LNCaP clone FGC (cell line): ENCODE measurements around the gene SEC14L6.

Source experiments
- DNase-seq: peaks from one replicate; pipeline ENCODE4 v3.0.0-alpha.2; 2011; ENCODE audit warnings: low read depth
- H3K4me3 ChIP-seq: 2 replicates; pipeline ENCODE4 v1.5.1; 2011; ENCODE audit warnings: mild to moderate bottlenecking, low read depth, low read length, control low read depth
- TF ChIP-seq, protein P1 (sequence below): IDR thresholded peaks from 2 replicates; pipeline ENCODE4 v1.5.1; 2012; ENCODE audit warnings: mild to moderate bottlenecking; ENCODE audit not compliant: control insufficient read depth, insufficient read depth; ENCODE audit errors: extremely low read depth

The SEC14L6 gene

DNA sequence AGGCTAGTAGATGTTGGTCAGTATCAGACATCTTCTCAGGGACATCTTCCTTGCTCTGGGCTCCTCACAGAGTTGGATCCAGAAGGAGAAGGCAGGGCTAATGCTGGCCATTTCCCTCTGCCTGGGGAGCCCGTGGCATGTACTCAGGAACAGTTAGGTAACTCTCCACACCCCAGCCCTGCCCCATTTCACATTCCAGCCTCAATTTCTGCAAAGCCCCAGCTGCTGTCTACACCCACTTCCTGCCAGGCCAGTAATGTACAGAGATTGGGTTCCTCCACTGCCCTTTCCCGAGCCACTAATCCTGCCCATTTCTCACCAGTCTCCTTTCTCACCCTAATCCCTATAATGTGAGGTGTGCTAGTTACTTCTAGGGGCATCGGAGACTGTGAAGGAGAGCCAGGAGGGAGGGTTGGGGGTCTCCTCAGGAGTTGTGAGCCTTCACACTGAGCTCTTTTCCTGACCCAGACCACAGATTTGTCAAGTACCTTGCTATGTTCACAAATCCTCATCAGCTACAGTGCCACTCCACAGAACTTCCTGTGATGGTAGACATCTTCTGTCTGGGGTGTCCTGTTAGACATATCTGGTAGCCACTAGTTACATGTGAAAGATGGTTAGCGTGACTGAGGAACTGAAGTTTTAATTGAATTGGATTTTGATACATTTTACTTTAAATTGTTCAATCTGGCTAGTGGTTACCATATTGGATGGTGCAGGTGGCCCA, 73.4 kb downstream of the SEC14L6 start:
- DNase-seq = no peak
- TF ChIP-seq, protein P1, sequence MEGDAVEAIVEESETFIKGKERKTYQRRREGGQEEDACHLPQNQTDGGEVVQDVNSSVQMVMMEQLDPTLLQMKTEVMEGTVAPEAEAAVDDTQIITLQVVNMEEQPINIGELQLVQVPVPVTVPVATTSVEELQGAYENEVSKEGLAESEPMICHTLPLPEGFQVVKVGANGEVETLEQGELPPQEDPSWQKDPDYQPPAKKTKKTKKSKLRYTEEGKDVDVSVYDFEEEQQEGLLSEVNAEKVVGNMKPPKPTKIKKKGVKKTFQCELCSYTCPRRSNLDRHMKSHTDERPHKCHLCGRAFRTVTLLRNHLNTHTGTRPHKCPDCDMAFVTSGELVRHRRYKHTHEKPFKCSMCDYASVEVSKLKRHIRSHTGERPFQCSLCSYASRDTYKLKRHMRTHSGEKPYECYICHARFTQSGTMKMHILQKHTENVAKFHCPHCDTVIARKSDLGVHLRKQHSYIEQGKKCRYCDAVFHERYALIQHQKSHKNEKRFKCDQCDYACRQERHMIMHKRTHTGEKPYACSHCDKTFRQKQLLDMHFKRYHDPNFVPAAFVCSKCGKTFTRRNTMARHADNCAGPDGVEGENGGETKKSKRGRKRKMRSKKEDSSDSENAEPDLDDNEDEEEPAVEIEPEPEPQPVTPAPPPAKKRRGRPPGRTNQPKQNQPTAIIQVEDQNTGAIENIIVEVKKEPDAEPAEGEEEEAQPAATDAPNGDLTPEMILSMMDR = no peak
- H3K4me3 ChIP-seq = no peak overlapping the region
